GM21515 (cell line): ENCODE results near the gene ST8SIA5.
A peak's percentile ranks its signal among the peaks of the same experiment; 100 is the strongest.
"Not testable (repeated sequence)": the region's sequence is repeated elsewhere in the genome, so short reads cannot be mapped to it uniquely, and the experiment has no call there.

Experiments
- ATAC-seq: cut with Tn5 transposase; IDR thresholded peaks from one replicate; pipeline ENCODE4 v1.9.1; 2021; ENCODE audit not compliant: unreplicated experiment

Gene ST8SIA5

GRCh38 chr18:46756559-46757201 lies at the start of gene ST8SIA5:
TSS of gene ST8SIA5 (minus strand) at chr18:46757053. CDS start at chr18:46756508, 545 bp downstream.
- no peak for ATAC-seq

DNA sequence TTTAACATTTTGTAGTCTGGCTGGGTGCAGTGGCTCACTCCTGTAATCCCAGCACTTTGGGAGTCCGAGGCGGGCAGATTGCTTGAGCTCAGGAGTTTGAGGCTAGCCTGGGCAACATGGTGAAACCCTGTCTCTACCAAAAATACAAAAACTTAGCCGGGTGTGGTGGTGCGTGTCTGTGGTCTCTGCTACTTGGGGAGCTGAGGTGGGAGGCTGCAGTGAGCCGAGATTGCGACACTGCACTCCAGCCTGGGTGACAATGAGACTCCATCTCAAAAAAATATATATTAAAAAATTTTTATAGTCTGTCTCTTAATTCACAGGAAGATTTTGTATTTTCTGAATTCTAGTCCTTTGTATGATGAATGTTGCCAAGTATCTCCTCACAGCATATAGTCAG lies 39.1 kb upstream of the ST8SIA5 start:
- ATAC-seq = not testable (repeated sequence)

DNA sequence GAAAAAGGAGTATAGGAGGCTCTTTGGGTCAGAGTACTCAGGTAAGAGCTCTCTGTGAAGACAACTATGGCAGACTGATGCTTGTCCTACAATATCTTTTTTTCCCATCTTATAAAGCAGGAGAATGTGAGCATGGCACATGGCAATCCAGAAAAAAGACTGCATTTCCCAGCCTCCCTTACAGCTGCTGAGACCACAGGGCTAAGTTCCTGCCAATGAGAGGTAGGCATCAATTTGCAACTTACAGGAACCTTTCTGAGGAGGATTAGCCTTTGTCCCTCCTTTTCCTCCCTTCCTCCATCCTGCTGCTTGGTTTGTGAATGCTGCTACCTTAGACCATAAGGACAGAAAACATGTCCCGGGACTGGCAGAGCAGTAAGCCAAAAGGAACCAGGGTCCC lies 37.8 kb upstream of the ST8SIA5 start:
- ATAC-seq = no peak

GRCh38 chr18:46793565-46793964 lies 36.7 kb upstream of the ST8SIA5 start:
- ATAC-seq = no peak

DNA sequence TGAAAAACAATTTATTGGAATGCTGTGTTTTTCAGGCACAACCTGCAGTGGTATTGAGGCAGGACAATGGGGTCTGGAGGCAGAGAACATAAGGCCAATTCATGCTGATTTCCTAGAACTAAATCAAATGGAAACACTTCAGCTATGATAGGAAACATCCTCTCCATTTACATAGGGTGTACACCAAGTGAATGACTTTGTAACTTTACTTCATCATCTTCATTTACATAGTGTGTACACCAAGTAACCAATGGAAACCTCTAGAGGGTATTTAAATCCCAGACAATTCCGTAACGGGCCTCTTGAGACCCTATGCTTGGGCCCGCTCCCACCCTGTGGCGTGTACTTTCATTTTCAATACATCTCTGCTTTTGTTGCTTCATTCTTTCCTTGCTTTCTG lies 32.2 kb upstream of the ST8SIA5 start:
- no peak for ATAC-seq

- ATAC-seq = no peak
Measured at GRCh38 chr18:46787674-46788073, 30.8 kb upstream of the ST8SIA5 start.

DNA sequence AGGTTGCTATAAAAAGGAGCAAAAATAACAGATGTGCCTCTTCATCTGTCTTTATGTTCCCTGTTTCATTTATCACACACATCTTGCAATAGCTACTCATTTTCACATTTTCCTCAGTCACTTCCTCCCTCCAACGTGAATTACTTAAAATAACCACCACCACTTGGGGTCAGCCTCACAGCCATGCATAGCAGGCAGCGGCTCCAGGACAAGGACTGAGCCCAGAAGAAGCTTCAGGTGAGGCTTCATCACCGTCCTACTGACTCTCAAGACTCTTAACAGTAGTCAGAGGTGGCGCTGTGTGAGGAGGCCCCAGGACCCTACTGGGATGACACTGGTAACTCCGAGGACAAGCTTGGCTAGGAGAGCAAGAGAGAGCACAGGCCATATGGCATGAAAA lies 15.5 kb upstream of the ST8SIA5 start:
- no peak for ATAC-seq

DNA sequence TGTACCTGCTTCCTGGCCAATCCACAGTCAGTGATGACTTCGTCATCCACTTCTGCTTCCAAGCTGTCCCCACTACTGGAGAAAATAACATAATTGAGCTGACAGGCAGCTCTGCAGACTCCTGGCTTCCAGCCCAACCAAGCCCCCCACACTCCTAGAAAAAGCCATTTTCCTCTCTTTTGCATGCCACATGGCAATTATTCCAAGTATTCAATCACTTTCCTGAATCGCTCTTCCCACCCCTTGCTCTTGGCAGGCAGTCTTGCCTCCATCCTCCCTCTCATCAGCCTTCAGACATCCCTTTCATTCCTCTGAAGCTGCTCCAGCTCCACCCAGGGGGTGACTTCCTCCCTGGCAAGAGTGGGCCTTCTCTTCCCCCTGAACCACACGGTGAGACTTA lies 14.3 kb upstream of the ST8SIA5 start:
- no peak for ATAC-seq

- ATAC-seq = no peak
Measured at GRCh38 chr18:46770708-46771107, 13.9 kb upstream of the ST8SIA5 start.

DNA sequence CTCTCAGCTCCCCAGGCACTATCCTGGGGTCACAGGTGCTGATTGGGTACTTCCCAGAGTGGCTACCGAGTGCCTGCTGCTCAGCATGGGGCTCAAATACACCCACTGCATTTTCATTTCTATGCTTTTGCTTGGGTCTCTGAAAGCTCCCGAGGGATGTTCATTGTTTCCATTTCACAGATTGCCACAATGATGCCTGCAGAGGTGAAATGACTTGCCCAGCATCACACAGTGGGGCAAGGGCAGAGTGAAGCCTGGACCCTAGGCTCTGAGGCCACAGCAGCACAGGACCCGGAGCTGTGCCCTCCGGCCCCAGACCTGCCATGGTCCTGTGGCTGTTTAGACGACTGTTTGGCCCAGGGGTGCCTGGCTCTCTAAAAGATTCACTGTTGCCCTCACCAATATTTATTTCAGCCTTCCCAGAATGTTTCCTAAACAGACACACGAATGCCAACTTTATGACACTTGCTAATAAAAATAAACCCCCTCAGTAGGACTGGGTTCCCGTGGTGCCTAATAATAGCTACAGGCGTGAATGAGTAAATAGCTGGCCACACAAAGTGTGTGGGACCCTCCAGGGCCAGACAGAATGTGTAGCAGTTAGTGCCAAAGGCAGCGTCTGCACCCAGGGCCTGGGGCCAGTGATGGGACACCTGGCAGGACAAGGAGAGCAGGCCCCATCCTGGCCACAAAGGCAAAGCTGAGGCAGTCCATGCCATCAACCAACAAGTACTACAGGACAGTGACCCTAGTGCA lies 11.5 kb upstream of the ST8SIA5 start:
- ATAC-seq = no peak

DNA sequence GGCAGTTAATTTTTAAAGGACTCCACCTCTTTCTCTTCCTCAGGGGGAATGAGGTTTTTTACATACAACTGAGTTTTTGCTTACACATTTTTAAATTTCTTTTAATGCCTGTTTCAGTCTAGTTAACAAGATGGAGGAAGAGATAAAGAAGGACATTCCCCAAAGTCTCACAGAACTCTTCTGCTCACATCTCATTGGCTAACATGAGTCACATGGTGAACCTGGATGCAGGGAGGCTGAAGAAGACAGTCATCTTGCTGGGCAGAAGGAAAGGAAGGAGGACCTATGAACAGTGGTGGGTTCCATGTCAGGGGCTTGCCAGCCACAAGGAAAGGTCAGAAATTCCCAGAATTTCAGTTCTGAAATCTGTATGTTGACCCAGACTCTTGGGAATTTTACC lies 10.4 kb upstream of the ST8SIA5 start:
- no peak for ATAC-seq

DNA sequence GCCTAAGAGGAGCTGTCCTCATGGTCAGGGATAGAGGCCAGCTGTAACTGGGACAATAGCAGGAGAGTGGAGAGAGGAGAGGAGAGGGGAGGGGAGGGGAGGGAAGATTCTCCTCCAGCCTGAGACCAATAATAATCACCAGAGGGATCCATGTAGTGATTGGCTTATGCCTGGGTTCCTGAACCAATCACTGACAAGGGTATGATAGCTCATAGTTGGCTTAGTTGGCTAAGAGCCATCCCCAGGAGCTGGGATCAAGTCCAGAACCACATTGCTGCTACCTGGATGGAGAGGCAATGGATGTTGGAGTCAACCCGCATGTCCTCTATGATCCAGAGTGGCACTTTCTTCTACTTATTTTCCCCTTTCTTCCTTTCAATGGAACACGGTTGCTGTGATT lies 7.7 kb upstream of the ST8SIA5 start:
- no peak for ATAC-seq

- ATAC-seq = no peak
Measured at GRCh38 chr18:46761059-46761769, 4.4 kb upstream of the ST8SIA5 start.

GRCh38 chr18:46759890-46760289 lies 3.0 kb upstream of the ST8SIA5 start:
- ATAC-seq = no peak

DNA sequence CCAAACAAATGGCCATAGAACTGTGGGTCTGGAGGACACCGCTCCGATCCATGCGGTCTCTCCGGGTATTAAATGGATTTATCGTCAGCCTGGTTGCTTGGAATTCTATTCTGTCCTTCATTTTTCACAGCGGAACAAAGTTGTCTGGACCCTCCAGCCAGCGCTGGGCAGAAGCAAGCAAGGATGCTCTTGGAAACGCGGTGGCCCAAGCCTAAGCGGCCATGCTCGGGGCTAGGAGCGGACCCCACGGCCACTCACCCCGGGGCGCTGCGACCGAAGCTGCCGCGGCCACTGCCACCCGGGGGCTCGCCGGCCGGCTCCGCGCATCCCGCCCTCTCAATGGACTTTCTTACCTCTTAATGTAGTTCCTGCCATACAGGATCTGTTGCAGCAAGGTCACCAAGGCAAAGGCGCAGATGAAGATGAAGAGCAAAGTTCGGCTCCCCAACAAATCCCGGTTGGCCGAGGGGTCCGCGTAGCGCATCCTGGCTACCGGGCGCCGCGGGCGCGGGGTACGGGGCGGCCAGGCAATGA lies 761 bp downstream of the ST8SIA5 start:
- no peak for ATAC-seq

DNA sequence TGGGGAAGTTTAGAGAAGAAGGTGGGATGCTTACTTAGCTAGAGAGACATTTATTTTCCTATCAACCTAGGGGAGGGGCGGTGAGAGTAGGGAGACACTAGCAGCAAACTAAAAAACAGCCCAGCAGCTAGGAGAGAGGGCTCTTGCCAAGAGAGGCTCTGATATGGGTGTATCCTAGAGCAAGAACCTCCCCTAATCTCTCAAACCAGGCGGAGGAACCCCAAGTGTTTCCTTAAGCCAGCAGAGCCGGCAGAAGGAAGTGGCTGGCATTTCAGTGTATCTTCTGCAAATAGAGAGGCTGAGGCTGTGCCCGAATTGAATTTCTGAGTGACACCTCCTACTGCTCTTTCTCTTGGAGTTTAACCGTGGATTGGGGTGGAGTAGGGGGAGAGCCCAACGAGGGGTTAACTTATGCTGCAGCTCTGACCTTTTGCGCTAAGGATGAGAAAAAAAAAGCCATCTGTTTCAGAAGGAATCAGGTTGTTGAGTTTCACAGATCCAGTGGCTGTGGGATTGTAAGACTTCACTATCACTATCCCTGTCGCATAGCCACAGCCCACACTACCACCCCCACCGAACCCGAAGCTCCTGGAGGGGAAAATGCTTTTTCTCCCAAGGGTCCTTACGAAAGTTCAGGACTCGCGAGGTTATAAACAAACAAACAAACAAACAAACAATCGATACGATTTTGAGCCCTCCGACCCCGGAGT lies 1.4 kb downstream of the ST8SIA5 start:
- ATAC-seq = no peak

DNA sequence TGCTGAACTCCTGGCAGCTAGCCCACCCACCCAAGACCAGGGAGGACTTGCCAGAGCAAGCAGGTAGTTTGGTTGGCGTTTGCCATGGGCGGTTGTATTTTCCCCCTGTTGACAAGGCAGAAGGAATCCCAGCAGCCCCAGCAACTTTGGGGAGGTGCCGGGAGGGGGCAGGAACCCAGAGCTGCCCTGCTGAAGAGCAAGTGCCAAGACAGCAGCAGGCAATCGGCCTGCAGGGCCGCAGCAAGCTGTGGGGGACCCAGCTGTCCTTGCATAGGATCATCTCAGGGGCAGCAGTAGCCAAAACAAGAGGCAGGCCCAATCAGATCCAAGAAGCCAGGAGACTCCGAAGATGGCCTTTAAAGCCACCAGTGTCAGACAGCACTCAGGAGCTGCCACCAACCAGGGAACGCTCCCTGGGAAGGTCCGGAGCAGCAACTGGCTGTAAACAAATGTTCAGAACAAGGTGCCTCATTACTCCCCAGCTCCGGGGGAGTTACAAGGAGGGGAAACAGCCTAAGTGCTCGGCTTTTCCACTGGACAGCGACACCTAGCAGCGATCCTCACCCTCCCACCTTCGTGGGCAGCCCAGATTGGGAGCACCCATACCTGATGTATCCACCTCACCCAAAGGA lies 2.1 kb downstream of the ST8SIA5 start:
- ATAC-seq = no peak

GRCh38 chr18:46754188-46754587 lies 2.7 kb downstream of the ST8SIA5 start:
- ATAC-seq = peak; percentile 56

DNA sequence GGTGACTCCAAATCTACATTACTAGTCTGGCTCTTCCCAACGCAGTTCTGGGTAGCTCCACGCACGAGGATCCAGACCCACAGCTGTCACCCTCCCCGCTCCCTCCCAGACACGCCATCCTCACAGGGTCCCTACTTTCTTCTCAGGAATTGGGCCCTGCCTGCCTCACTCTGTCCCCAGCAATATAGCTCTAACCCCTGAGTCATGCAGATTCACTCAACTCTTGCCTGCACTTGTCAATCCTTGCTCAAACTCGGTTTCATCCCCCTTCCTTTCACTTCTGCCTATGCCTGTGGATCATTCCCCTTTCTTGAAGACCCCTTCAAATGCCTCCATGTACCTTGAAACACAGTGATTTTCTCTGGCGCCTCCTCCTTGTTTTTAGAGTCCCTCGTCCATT lies 5.0 kb downstream of the ST8SIA5 start:
- no peak for ATAC-seq

DNA sequence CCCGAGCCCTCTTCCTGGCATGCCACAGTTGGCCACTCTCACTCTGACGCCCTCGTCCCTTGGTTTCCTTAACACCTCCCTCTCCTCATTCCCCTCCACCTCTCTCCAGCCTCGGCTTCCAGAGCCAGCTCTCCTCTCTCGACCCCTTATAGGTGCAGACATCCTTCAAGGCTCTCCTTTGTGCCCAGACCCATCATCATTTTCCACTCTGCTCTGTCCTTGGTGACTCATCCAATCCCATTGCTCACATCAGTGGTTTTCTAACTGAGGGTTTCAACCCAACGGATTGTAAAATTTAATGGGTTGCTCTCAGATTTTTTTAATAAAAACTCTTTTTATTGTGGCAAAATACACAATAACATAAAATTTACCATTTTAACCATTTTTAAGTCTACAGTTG lies 6.2 kb downstream of the ST8SIA5 start:
- no peak for ATAC-seq

GRCh38 chr18:46748466-46748865 lies 8.4 kb downstream of the ST8SIA5 start:
- ATAC-seq = no peak
